ENCODE data around the gene ERVFRD-1. TPM values are rescaled to one million over a fixed set of nuclear protein-coding genes. Genes with fewer than 3 reads are reported as not detected.

The ERVFRD-1 gene
- total RNA-seq (ENCODE audit: unreplicated experiment): not detected
- long read RNA-seq: 0 reads

- no peak within 1 kb of the TSS for H3K4me3 Mint-ChIP-seq (ENCODE audit: unreplicated experiment)
- no peak within 1 kb of the TSS for H3K27ac Mint-ChIP-seq (ENCODE audit: unreplicated experiment)
- H3K4me1 Mint-ChIP-seq (ENCODE audit: low read depth, unreplicated experiment): peaks cover 12% of the 10 kb centered on the region
These were observed at the start of gene ERVFRD-1 for GRCh38 chr6:11110921-11111768. Gene ERVFRD-1, minus strand, starts transcription at chr6:11111725. Its CDS starts 6,415 bp downstream, at chr6:11105310.

DNA sequence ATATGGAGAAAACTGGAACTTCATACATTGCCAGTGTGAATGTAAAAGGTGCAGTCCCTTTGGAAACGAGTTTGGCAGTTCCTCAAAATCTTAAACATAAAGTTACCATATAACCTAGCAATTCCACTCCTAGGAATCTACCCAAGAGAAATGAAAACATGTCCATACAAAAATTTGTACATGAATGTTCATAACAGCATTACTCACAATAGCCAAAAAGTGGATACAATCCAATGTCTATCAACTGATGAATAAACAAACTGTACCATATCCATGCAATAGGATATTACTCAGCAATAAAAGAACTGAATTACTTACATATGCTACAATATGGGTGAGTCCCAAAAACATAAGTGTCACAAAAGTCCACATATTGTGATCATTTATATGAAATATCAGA lies 48.7 kb upstream of the ERVFRD-1 start:
- no peaks in the 10 kb centered on the region for H3K36me3 Mint-ChIP-seq (ENCODE audit: unreplicated experiment)
- no peaks in the 10 kb centered on the region for H3K9me3 Mint-ChIP-seq (ENCODE audit: unreplicated experiment)
- no peak for TF ChIP-seq CTCF (IDR thresholded peaks at IDR 0.05; ENCODE audit: partially characterized antibody, unreplicated experiment)
- H3K4me3 Mint-ChIP-seq (ENCODE audit: unreplicated experiment): no peak overlapping the region
- no peak overlapping the region for H3K27ac Mint-ChIP-seq (ENCODE audit: unreplicated experiment)
- no peak for DNase-seq
- H3K4me1 Mint-ChIP-seq (ENCODE audit: low read depth, unreplicated experiment): no peaks in the 10 kb centered on the region
- no peaks in the 10 kb centered on the region for H3K27me3 Mint-ChIP-seq (ENCODE audit: unreplicated experiment)

More at GRCh38 chr6:11110921-11111768, at the start of gene ERVFRD-1:
- no peak for DNase-seq
- H3K27me3 Mint-ChIP-seq (ENCODE audit: unreplicated experiment): no peaks in the 10 kb centered on the region
- H3K36me3 Mint-ChIP-seq (ENCODE audit: unreplicated experiment): peaks cover 3% of the 10 kb centered on the region
- H3K9me3 Mint-ChIP-seq (ENCODE audit: unreplicated experiment): peaks cover 2% of the 10 kb centered on the region
- no peak for TF ChIP-seq CTCF (IDR thresholded peaks at IDR 0.05; ENCODE audit: partially characterized antibody, unreplicated experiment)

DNA sequence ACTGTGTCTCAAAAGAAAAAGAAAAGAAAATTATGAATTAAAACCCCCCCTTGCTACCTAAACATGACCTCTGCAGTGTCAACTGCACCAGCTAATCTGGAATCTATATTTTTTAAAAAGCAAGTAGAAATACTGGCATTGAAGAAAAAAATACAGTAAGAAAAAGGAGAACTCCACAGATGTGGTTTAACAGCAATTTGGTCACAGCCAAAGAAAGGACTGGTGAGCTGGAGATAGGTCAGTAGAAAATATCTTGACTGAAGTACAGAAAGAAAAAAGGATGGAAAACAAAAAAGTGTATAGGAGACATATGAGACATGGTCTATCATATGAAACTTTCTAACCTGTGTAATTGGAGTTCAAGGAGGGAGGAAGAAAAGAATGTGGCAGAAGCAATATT lies 44.1 kb upstream of the ERVFRD-1 start:
- no peak overlapping the region for H3K27ac Mint-ChIP-seq (ENCODE audit: unreplicated experiment)
- no peaks in the 10 kb centered on the region for H3K9me3 Mint-ChIP-seq (ENCODE audit: unreplicated experiment)
- no peak for TF ChIP-seq CTCF (IDR thresholded peaks at IDR 0.05; ENCODE audit: partially characterized antibody, unreplicated experiment)
- no peak overlapping the region for H3K4me3 Mint-ChIP-seq (ENCODE audit: unreplicated experiment)
- H3K27me3 Mint-ChIP-seq (ENCODE audit: unreplicated experiment): no peaks in the 10 kb centered on the region
- no peaks in the 10 kb centered on the region for H3K4me1 Mint-ChIP-seq (ENCODE audit: low read depth, unreplicated experiment)
- DNase-seq: no peak
- no peaks in the 10 kb centered on the region for H3K36me3 Mint-ChIP-seq (ENCODE audit: unreplicated experiment)

DNA sequence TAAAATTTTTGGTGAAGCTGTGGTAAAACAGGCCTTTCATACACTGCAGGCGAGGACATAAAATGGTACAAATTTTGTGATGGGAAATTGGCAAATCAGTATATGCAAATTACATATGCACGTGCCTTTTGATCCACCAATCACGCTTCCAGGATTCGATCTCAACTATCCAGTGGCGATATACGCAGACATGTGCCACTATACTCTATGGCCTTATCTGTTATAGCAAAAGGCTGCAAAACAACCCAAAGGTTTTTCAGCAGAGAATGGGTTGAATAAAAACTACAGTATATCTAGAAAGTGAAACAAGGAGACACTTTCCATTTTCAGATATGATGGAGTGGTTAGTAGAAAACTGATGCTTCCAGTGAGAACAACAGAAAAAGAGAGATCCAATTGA lies 41.9 kb upstream of the ERVFRD-1 start:
- H3K4me3 Mint-ChIP-seq (ENCODE audit: unreplicated experiment): no peak overlapping the region

More for the DNA sequence above, 41.9 kb upstream of the ERVFRD-1 start:
- no peak for TF ChIP-seq CTCF (IDR thresholded peaks at IDR 0.05; ENCODE audit: partially characterized antibody, unreplicated experiment)
- Mint-ChIP-seq H3K27me3 (ENCODE audit: unreplicated experiment) (no peaks in the 10 kb centered on the region), H3K36me3 (ENCODE audit: unreplicated experiment) (no peaks in the 10 kb centered on the region), H3K9me3 (ENCODE audit: unreplicated experiment) (no peaks in the 10 kb centered on the region), H3K27ac (ENCODE audit: unreplicated experiment) (no peak overlapping the region), H3K4me1 (ENCODE audit: low read depth, unreplicated experiment) (no peaks in the 10 kb centered on the region)
- no peak for DNase-seq

Data from glutamatergic neuron (in vitro differentiated cells).